K562 (cell line): ENCODE measurements around the gene PDE11A. TPM values are rescaled to one million over a fixed set of nuclear protein-coding genes. Genes with fewer than 3 reads are reported as not detected.
A peak's percentile ranks its signal among the peaks of the same experiment; 100 is the strongest.

Source experiments
- ATAC-seq: fragments of 200-7000 bp; cut with Tn5 transposase; 3 replicates; pipeline ENCODE4 v1.9.1; 2020; ENCODE audit warnings: moderate library complexity
- BruUV-seq: library from RNA; stranded (reverse); fragments of 400-500 nt; replicated peaks from 2 replicates; lab custom pipeline; 2021; lab: Mats Ljungman, UMichigan
- CTCF ChIA-PET: fragments of 300-600 bp; formaldehyde crosslinking; extraction: SDS; loops from one replicate; lab custom pipeline; 2021; ENCODE audit warnings: low intra/inter-chr PET ratio; lab: Yijun Ruan, JAX
- POLR2A ChIA-PET: fragments of 300-600, 350-650 bp; sonication (Branson Sonifier 250); formaldehyde crosslinking; extraction: SDS; loops from one replicate; lab custom pipeline; 2021; ENCODE audit warnings: antibody characterized with exemption, inconsistent platforms; lab: Yijun Ruan, JAX
- DNase-seq, 4 experiments: peaks; one replicate each; pipeline versions ENCODE4 v3.0.0 to v3.0.0-alpha.2; 2011 to 2018; ENCODE audit warnings: low spot score in 3 of 4, mixed read lengths in 3 of 4; ENCODE audit errors: extremely low read depth in 1 of 4
- FAIRE-seq: peaks from 2 replicates; lab custom pipeline; 2011; peaks lifted over from hg19 to GRCh38; lab: Jason Lieb, UNC
- H2AFZ ChIP-seq: 2 replicates; pipeline ENCODE4 v1.6.0; 2011; ENCODE audit warnings: low read depth, low read length, control low read depth, inconsistent platforms
- H3K27ac ChIP-seq: fragments of 200-600 bp; 3 replicates; pipeline ENCODE4 v1.8.0; 2011; ENCODE audit warnings: low read depth, mild to moderate bottlenecking, control low read depth, inconsistent platforms, low read length, moderate library complexity, mixed read lengths; ENCODE audit errors: extremely low read depth
- H3K27me3 ChIP-seq, 2 experiments: fragments of 300-600 bp in 1 of 2; 2 replicates in 1 of 2; 3 replicates in 1 of 2; pipeline versions ENCODE4 v1.6.0 to v1.8.0; 2011; ENCODE audit warnings: inconsistent platforms in 2 of 2, low read length in 2 of 2, mild to moderate bottlenecking in 1 of 2, mixed read lengths in 1 of 2, moderate library complexity in 1 of 2; ENCODE audit not compliant: control insufficient read depth in 2 of 2, insufficient read depth in 2 of 2
- H3K36me3 ChIP-seq: fragments of 300-600 bp; 3 replicates; pipeline ENCODE4 v1.8.0; 2011; ENCODE audit warnings: mild to moderate bottlenecking, low read length, inconsistent platforms; ENCODE audit not compliant: control insufficient read depth, insufficient read depth
- H3K4me1 ChIP-seq, 2 experiments: fragments of 200-600 bp in 1 of 2; replicated peaks in 1 of 2; 2 replicates in 1 of 2; 3 replicates in 1 of 2; pipeline versions ENCODE4 v1.5.1 to v1.8.0; 2011; ENCODE audit warnings: inconsistent platforms in 2 of 2, low read length in 2 of 2, mild to moderate bottlenecking in 1 of 2, mixed read lengths in 1 of 2, moderate library complexity in 1 of 2; ENCODE audit not compliant: control insufficient read depth in 2 of 2, insufficient read depth in 2 of 2
- H3K4me2 ChIP-seq: 2 replicates; pipeline ENCODE4 v1.6.1; 2011; ENCODE audit warnings: low read length, control low read depth, inconsistent platforms, mixed read lengths; ENCODE audit not compliant: insufficient read depth
- H3K4me3 ChIP-seq: fragments of 200-600 bp; sonication (generic), shearing (Covaris generic); 2 replicates; pipeline ENCODE4 v1.5.1; 2016; ENCODE audit warnings: control low read depth, inconsistent platforms
- H3K79me2 ChIP-seq: fragments of 200-600 bp; 3 replicates; pipeline ENCODE4 v1.8.0; 2011; ENCODE audit warnings: low read length, inconsistent platforms; ENCODE audit not compliant: control insufficient read depth, insufficient read depth
- H3K9ac ChIP-seq, 2 experiments: 2 replicates each; pipeline versions ENCODE4 v1.6.0 to v1.6.1; 2011; ENCODE audit warnings: low read depth in 2 of 2, low read length in 2 of 2, control low read depth in 1 of 2, inconsistent platforms in 1 of 2, mild to moderate bottlenecking in 1 of 2, mixed read lengths in 1 of 2; ENCODE audit not compliant: insufficient read depth in 1 of 2
- H3K9me1 ChIP-seq: one replicate; pipeline ENCODE4 v1.6.0; 2011; ENCODE audit warnings: inconsistent platforms, mild to moderate bottlenecking, low read length, moderate library complexity; ENCODE audit not compliant: control insufficient read depth, insufficient read depth
- H3K9me3 ChIP-seq: replicated peaks from 2 replicates; pipeline ENCODE4 v1.5.1; 2011; ENCODE audit warnings: low read depth, low read length, inconsistent platforms; ENCODE audit not compliant: control insufficient read depth, insufficient read depth
- H4K20me1 ChIP-seq: replicated peaks from 2 replicates; pipeline ENCODE4 v1.6.1; 2011; ENCODE audit warnings: low read length, inconsistent platforms, mixed read lengths; ENCODE audit not compliant: control insufficient read depth, insufficient read depth
- BCLAF1 ChIP-seq, 2 experiments: fragments of 450-650 bp in 1 of 2; IDR thresholded peaks; 2 replicates each; pipeline ENCODE4 v1.6.1; 2011 to 2017; ENCODE audit warnings: low read depth in 2 of 2, antibody characterized with exemption in 1 of 2, borderline replicate concordance in 1 of 2, low read length in 1 of 2, mild to moderate bottlenecking in 1 of 2, mixed read lengths in 1 of 2; ENCODE audit not compliant: control insufficient read depth in 1 of 2
- CBFA2T3 ChIP-seq: fragments of 450-650 bp; IDR thresholded peaks from 2 replicates; pipeline ENCODE4 v1.6.1; 2017
- CBX1 ChIP-seq: sonication (generic); IDR thresholded peaks from 2 replicates; pipeline ENCODE4 v1.6.1; 2016; ENCODE audit warnings: antibody characterized with exemption, low read depth, mild to moderate bottlenecking
- FOXA3 ChIP-seq, 2 experiments: fragments of 450-650 bp in 1 of 2; sonication (generic) in 1 of 2; formaldehyde crosslinking; IDR thresholded peaks in 1 of 2; conservative IDR thresholded peaks in 1 of 2; 2 replicates each; pipeline versions ENCODE4 v1.4.0 to v1.8.0; 2020 to 2022; ENCODE audit warnings: mild to moderate bottlenecking in 2 of 2, missing genetic modification reagents in 1 of 2
- FOXO4 ChIP-seq: fragments of 450-650 bp; formaldehyde crosslinking; IDR thresholded peaks from 2 replicates; pipeline ENCODE4 v1.4.0; 2020; ENCODE audit warnings: mild to moderate bottlenecking, moderate library complexity
- HMG20A ChIP-seq: fragments of 450-650 bp; formaldehyde crosslinking; conservative IDR thresholded peaks from 2 replicates; pipeline ENCODE4 v1.4.0; 2020; ENCODE audit warnings: mild to moderate bottlenecking, mixed read lengths
- IFI16 ChIP-seq: fragments of 250-450 bp; sonication (Bioruptor Pico); IDR thresholded peaks from 2 replicates; pipeline ENCODE4 v2.1.2; 2022; ENCODE audit warnings: mild to moderate bottlenecking, inconsistent platforms
- THRA ChIP-seq: fragments of 450-650 bp; IDR thresholded peaks from 2 replicates; pipeline ENCODE4 v1.6.1; 2017; ENCODE audit warnings: mild to moderate bottlenecking, moderate library complexity
- ZFP36 ChIP-seq: fragments of 150-350 bp; IDR thresholded peaks from 2 replicates; pipeline ENCODE4 v1.6.1; 2018; ENCODE audit warnings: low read length, low read depth; ENCODE audit not compliant: partially characterized antibody
- ZNF253 ChIP-seq: fragments of 250-450 bp; sonication (Bioruptor Pico); conservative IDR thresholded peaks from 2 replicates; pipeline ENCODE4 v1.6.1; 2021; ENCODE audit warnings: mild to moderate bottlenecking
- ZNF551 ChIP-seq: fragments of 250-450 bp; sonication (Bioruptor Pico); IDR thresholded peaks from 2 replicates; pipeline ENCODE4 v1.5.0; 2021; ENCODE audit warnings: mild to moderate bottlenecking, moderate library complexity
- ZNF76 ChIP-seq: fragments of 250-450 bp; sonication (Bioruptor Pico); IDR thresholded peaks from 2 replicates; pipeline ENCODE4 v1.4.0; 2020; ENCODE audit warnings: mild to moderate bottlenecking, moderate library complexity, borderline replicate concordance
- WGBS: fragments of 100-300 bp; shearing (Covaris generic); methylation state at CpG from one replicate; pipeline ENCODE4 v1.1.6; 2016; ENCODE audit warnings: low coverage, mixed read lengths; ENCODE audit not compliant: insufficient coverage; ENCODE audit errors: missing lambda C conversion rate; 5-methylcytosine and 5-hydroxymethylcytosine counted together
- in situ Hi-C: fragments of 300-500 bp; cut with MboI; formaldehyde crosslinking; loops from 4 replicates; pipeline ENCODE4 v1.15.0; 2018; ENCODE audit warnings: inconsistent platforms, mixed read lengths
- intact Hi-C: fragments of 100-400 bp; cut with micrococcal nuclease; formaldehyde crosslinking; loops from 2 replicates; pipeline ENCODE4 v1.14.2; 2022
- polyA plus RNA-seq, 8 experiments: library from polyadenylated mRNA; depleted of rRNA in 4 of 8; stranded (reverse) in 5 of 8; unstranded in 3 of 8; fragments of >200 nt; fragmentation: Nextera tagmentation in 2 of 8; fragmentation: Illumina TruSeq in 1 of 8; extraction: Ambion mirVana in 2 of 8; extraction: Trizol in 1 of 8; gene quantifications; 2 replicates each; pipeline versions ENCODE4 v1.2.1 to v1.2.3, GENCODE V29; 2011 to 2014; ENCODE audit warnings: inconsistent platforms in 1 of 8, missing spikeins in 1 of 8
- total RNA-seq, 7 experiments: library from RNA; depleted of rRNA in 6 of 7; stranded (reverse); fragments of >200 nt in 6 of 7; fragmentation: Illumina TruSeq in 2 of 7; extraction: Trizol in 2 of 7; gene quantifications; 2 replicates each; pipeline versions ENCODE4 v1.2.1 to v1.2.3, GENCODE V29; 2011 to 2021; ENCODE audit warnings: low replicate concordance in 1 of 7

The PDE11A gene
- total and polyA plus RNA-seq, 9 of the 15 experiments (the other 6 are each of a cell fraction or from before 2014, with no cell fraction given), result 3.2 to 22.1 (median 5.7) TPM

- peak overlapping the region; percentile 11 for H2AFZ ChIP-seq
- no TSS peak for BruUV-seq
- H3K9me1 ChIP-seq, result no peaks in the 10 kb centered on the region
- no peaks in the 10 kb centered on the region for H4K20me1 ChIP-seq
- intact Hi-C loops (loop anchor here (10.0 kb wide), 1 partner anchor 465 kb away; no protein-coding TSS in a partner anchor), in situ Hi-C loops (no loop called here)
- TF ChIP-seq ZNF253 (CRISPR knock-in tag), result no peak
- TF ChIP-seq HMG20A (CRISPR knock-in tag), result no peak
- TF ChIP-seq THRA, result no peak
- TF ChIP-seq CBFA2T3, result no peak
- TF ChIP-seq ZFP36, result no peak
- TF ChIP-seq ZNF76 (CRISPR knock-in tag), result no peak
- TF ChIP-seq FOXA3 (CRISPR knock-in tag; conservative IDR thresholded peaks at IDR 0.05 in 1 of 2, IDR thresholded peaks at IDR 0.05 in 1 of 2), result no peak
- no peak for TF ChIP-seq CBX1
- TF ChIP-seq ZNF551 (CRISPR knock-in tag), result no peak
- TF ChIP-seq FOXO4 (CRISPR knock-in tag), result no peak
- no peak for TF ChIP-seq BCLAF1 (IDR thresholded peaks at IDR 0.05; ENCODE audit: borderline replicate concordance in 1 of 2, control insufficient read depth in 1 of 2, low read depth in 2 of 2, low read length in 1 of 2)
- no peak for TF ChIP-seq IFI16
- FAIRE-seq (no peak), DNase-seq (no peak), ATAC-seq (no peak)
- H3K4me1 ChIP-seq, result peaks cover 0 to 10% of the 10 kb centered on the region in 2 experiments; a peak in 3 of 5 replicates
- H3K9me3 ChIP-seq, result no peaks in the 10 kb centered on the region
- no peaks in the 10 kb centered on the region for H3K79me2 ChIP-seq
- H3K27ac ChIP-seq, result no peak overlapping the region
- CTCF ChIA-PET, result no interaction called here
- H3K36me3 ChIP-seq, result no peaks in the 10 kb centered on the region
- H3K4me3 ChIP-seq, result no peak overlapping the region
- H3K4me2 ChIP-seq, result no peak overlapping the region
- 22% methylated on average over 4 of the region's 4 CpGs for WGBS
- POLR2A ChIA-PET, result interaction anchor here (1.5 kb wide), 2 partner anchors 14 to 67 kb away, joined by 4 to 5 read pairs; no protein-coding TSS in a partner anchor
- H3K9ac ChIP-seq, result no peak overlapping the region
- no peaks in the 10 kb centered on the region for H3K27me3 ChIP-seq
Measured at GRCh38 chr2:177629357-177630024, 443.1 kb downstream of the PDE11A start.
